NCI-H524 treated with DMSO at 0.1 percent for 48 hours (cell line): Measurements from ENCODE around the gene LITAFD.
A peak's percentile ranks its signal among the peaks of the same experiment; 100 is the strongest.
"Not testable (repeated sequence)": the region's sequence is repeated elsewhere in the genome, so short reads cannot be mapped to it uniquely, and the experiment has no call there.

Source experiments
- DNase-seq: peaks from one replicate; lab custom pipeline; 2025; lab: John Stamatoyannopoulos, UW

The LITAFD gene

DNA sequence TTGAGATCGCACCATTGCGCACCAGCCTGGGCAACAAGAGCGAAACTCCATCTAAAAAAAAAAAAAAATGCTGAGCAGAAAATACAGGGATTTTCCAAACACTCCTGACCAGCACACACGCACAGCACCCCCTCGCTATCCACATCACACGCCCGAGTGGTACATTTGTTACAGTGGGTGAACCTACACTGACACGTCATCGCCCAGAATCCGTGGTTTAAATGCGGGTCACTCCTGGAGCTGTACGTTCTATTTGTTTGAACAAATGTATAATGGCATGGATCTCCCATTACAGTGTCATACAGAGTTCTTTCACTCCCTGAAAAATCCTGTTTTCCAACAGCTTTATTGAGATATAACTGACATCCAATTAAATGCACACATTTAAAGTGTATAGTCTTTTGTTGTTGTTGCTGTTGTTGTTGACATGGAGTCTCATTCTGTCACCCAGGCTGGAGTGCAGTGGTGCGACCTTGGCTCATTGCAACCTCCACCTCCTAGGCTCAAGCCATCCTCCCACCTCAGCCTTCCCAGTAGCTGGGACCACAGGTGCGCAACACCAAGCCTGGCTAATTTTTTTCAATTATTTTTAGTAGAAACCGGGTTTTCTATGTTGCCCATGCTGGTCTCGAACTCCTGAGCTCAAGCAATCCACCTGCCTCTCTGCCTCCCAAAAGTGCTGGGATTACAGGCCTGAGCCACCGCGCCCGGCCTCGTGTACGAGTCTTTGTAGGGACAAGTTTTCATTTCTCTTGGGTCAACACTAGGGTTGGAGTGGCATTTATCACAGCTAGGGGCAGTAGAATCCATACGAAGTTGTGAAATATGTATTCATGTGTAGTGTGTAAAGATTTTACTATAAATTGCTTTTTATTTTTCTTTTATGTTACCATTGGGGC is 8.9 kb upstream of the LITAFD start:
- DNase-seq = no peak

DNA sequence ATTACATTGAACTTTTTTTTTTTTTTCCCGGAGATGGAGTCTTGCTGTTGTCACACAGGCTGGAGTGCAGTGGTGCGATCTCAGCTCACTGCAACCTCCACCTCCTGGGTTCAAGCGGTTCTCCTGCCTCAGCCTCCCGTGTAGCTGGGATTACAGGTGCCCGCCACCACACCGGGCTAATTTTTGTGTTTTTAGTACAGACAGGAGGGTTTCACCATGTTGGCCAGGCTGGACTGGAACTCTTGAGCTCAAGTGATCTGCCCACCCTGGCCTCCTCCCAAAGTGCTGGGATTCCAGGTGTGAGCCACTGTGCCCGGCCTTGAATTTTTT is 8.3 kb upstream of the LITAFD start:
- DNase-seq = not testable (repeated sequence)

DNA sequence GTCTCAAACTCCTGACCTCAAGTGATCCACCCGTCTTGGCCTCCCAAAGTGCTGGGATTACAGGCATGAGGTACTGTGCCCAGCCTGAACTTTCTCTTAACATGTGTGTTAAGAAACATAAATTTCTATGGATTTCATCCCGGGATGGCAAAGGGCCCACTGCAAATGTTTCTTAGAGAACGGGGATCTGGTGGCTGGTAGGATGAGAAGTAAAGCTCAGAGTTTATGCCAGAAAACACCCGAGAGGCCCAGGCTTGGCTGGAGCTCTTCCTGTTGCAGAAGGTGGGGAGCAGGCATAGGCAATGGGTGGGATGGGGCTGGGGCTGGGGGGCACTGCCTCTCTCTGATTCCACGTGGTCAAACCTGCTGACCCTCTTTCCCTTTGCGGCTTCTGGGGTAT is 7.8 kb upstream of the LITAFD start:
- DNase-seq = no peak

GRCh38 chr16:8875317-8875716 is 6.8 kb upstream of the LITAFD start:
- not testable (repeated sequence) for DNase-seq

- DNase-seq = no peak
Observed at GRCh38 chr16:8877894-8878522, 4.1 kb upstream of the LITAFD start.

- DNase-seq = no peak
Observed at GRCh38 chr16:8878523-8878911, 3.6 kb upstream of the LITAFD start.

GRCh38 chr16:8880839-8881510 is 1.2 kb upstream of the LITAFD start:
- no peak for DNase-seq

GRCh38 chr16:8882725-8883377 is 700 bp downstream of the LITAFD start:
- DNase-seq = no peak

GRCh38 chr16:8885674-8886592 is 3.8 kb downstream of the LITAFD start:
- peak; percentile 46 for DNase-seq

DNA sequence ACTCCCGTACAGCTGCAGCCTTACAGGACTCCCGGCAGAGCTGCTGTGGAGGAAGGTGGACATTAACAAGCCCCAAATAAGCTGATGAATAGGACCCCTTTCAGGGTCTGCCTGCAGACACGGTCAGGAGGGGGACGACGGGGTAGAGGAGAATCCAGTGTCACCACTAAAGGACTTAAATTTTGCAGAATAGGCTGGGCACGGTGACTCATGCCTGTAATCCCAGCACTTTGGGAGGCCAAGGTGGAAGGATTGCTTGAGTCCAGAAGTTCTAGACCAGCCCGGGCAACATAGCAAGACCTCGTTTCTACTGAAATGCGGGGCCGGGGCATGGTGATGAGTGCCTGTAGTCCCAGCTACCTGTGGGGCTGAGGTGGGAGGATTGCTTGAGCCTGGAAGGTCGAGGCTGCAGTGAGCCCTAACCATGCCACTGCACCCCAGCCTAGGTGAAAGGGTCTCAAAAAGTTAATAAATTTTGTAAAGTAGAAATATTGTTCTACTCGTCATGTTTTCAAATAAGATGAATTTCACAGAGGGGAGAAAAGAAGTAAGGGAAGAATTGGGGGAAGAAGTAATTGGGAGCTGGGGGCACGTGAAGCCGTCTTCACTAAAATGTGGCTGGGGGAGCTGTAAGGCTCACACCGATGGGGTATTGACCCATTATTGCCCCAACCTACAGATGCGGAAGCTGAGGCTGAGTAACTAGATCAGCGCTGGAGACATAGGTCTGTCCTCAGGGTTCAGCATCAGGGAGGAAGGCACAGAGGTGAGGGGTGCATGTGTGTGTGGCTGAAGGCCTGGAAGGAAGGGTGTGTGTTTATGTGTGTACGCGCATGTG is 4.7 kb downstream of the LITAFD start:
- no peak for DNase-seq

DNA sequence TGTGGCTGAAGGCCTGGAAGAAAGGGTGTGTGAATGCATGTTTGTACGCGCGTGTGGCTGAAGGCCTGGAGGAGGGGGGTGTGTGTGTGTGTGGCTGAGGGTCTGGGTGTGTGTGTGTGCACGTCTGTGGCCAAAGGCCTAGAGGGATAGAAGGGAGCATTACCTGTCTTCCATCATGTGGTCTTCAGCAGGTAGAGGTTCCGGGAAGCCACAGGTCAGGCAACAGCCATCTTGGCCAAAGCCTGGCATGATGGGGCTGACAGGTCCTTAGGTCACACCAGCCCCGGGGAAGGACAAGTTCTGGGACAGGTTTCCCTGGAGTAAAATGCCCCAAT is 5.2 kb downstream of the LITAFD start:
- DNase-seq = no peak

DNA sequence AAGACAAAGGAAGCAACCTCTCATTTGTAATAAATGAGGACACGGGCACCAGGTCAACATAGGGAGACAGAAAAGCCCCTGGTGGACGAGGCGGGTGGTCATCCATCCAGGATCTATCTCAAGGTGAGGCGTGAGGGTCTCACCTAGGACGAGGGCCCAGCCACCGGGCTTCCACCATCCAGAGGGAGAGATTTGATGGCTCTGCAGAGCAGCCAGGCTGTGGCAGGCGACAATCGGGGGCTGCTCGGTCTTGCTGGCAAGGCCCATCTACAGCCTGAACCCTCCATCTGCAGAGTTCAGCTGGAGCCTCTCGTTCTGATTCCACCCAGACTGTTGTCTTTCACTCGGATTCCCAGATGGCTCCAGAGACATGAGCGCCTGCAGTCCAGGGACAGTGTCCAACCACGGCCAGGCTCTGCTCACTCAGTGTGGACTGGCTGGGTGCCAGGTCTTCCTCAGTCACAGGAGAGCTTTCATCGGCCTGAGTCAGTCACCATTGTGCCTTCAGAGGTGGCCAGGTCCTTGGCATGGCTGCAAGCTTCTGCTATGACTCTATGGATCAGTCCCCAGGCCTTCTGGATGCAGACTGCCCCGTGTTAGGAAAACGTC is 5.9 kb downstream of the LITAFD start:
- no peak for DNase-seq

GRCh38 chr16:8888951-8889892 is 7.1 kb downstream of the LITAFD start:
- DNase-seq = no peak

DNA sequence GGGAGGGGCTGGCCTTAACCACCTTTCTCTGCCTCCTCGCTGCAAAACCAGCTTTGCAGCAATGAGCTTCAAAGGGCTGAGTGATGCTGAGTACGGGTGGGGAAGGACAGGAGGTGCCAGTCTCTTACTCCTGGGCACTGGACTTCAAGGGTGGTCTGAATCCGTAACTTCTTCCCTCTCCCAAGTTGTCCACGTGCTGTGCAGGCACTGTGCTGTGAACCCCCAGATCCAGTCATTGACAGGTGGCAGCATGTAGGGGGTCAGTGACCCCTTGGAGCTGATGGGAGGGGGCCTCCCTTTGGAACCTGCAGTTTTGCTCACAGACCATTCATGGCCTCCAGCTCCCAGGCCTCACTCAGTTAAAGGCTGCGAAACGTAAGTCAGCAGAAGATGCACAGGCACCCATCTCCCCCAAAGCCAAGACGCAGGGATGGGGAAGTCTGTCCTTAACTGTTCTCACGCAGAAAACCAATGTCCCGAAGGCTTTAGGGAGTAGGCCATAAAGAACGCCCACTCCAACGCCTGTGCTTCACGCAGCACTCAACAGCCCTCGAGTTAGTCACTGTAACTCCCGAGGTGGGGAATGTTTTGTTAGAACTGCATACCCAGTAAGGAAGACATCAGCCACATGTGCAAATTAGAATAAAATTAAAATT is 7.9 kb downstream of the LITAFD start:
- DNase-seq = no peak

DNA sequence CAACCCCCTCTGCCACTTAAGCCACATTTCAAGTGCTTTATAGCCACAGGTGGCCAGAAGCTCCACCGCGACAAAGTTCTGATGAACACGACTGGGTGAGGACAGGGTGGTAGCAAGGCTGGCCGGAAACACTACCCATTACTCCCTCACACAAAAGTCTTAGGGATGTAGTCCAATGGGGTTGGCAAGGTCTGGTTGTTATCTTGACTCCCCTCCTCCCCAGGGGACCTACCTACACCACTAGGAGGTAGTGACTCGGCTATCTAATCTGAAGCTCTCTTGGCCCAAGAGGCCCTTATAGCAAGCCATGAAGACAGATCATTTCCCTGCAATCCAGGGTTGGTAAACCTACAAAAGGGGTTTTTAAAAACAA is 8.4 kb downstream of the LITAFD start:
- DNase-seq = no peak

DNA sequence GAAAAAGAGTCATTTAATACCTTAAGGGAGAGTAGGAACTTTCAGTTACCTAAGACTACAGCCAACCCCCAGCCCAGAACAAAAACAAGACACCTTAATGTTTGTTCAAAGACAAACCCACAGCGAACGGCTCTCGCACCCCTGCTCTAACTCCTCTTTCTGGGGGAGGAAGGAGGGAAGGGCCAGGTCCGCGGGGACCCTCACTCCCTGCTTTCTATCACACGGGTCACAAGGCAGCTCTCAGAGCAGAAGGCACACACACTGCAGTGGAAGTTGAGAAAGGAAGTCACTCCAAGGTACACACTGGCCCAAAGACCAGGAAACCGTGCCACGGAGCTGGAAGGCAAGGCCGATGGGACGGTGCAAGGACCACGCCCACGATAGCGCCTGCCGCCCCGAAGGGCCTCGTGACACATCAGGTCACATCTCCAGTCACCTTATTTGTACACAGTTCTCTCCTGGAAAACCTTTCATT is 10.0 kb downstream of the LITAFD start:
- DNase-seq = no peak

DNA sequence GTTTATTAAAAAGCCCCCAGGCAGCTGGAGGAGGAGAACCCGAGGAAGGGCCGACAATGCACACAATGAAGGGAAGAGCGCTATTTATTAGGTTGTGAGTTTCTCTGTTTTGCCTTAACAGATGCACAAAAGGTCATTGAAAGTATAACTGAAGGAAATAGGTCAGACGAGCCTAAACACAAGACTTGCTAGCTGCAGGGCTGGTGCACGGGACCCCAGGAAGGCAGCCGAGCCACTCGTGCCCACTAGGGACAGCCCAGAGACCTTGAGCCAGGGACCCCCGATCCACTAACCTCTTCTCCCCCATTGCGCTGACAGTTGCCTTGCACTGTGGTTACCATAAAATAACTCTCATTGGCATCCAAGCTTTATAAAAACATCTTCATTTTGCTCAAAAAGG is 11.3 kb downstream of the LITAFD start:
- no peak for DNase-seq

- DNase-seq = no peak
Observed at GRCh38 chr16:8893976-8894690, 12.0 kb downstream of the LITAFD start.
